A549 (cell line): Measurements from ENCODE around the gene MMP2.

ENCODE experiments used
- BHLHE40 ChIP-seq: IDR thresholded peaks from 2 replicates; pipeline ENCODE4 v1.6.1; 2012; ENCODE audit warnings: low read depth, low read length, inconsistent platforms
- EP300 ChIP-seq, 2 experiments: fragments of >200 bp; sonication (Bioruptor Twin); formaldehyde crosslinking; IDR thresholded peaks; 2 replicates in 1 of 2; 3 replicates in 1 of 2; pipeline ENCODE4 v1.6.1; 2016 to 2017
- ESRRA ChIP-seq: fragments of 150-350 bp; IDR thresholded peaks from 2 replicates; pipeline ENCODE4 v1.6.1; 2014; ENCODE audit warnings: mild to moderate bottlenecking, low read length, borderline replicate concordance
- HDAC2 ChIP-seq: fragments of 200-600 bp; sonication (generic); IDR thresholded peaks from 2 replicates; pipeline ENCODE4 v1.6.1; 2016
- KDM1A ChIP-seq: fragments of 200-600 bp; sonication (generic); IDR thresholded peaks from 2 replicates; pipeline ENCODE4 v1.6.1; 2016; ENCODE audit warnings: low read depth, mild to moderate bottlenecking
- NFE2L2 ChIP-seq: fragments of 150-350 bp; conservative IDR thresholded peaks from 2 replicates; pipeline ENCODE4 v1.6.1; 2014; ENCODE audit warnings: low read length
- NR3C1 ChIP-seq: fragments of >200 bp; sonication (Bioruptor Twin); formaldehyde crosslinking; IDR thresholded peaks from 3 replicates; pipeline ENCODE4 v1.6.1; 2017
- POLR2A ChIP-seq: IDR thresholded peaks from 2 replicates; pipeline ENCODE4 v1.6.1; 2012; ENCODE audit warnings: mild to moderate bottlenecking, low read length
- POLR2AphosphoS2 ChIP-seq: conservative IDR thresholded peaks from 2 replicates; pipeline ENCODE4 v1.6.1; 2012; ENCODE audit warnings: low read length, improper control_type of control experiment, inconsistent platforms
- RAD21 ChIP-seq, 2 experiments: fragments of >200 bp in 1 of 2; sonication (Bioruptor Twin) in 1 of 2; formaldehyde crosslinking in 1 of 2; IDR thresholded peaks in 1 of 2; conservative IDR thresholded peaks in 1 of 2; 2 replicates in 1 of 2; 3 replicates in 1 of 2; pipeline ENCODE4 v1.6.1; 2012 to 2018; ENCODE audit warnings: inconsistent platforms in 1 of 2
- RNF2 ChIP-seq: fragments of 200-600 bp; sonication (generic); IDR thresholded peaks from 2 replicates; pipeline ENCODE4 v1.6.1; 2016; ENCODE audit warnings: low read depth, mild to moderate bottlenecking, antibody characterized with exemption, moderate library complexity, borderline replicate concordance
- SMC3 ChIP-seq: fragments of >200 bp; sonication (Bioruptor Twin); formaldehyde crosslinking; IDR thresholded peaks from 3 replicates; pipeline ENCODE4 v1.6.1; 2018; ENCODE audit warnings: inconsistent platforms
- ZFP36 ChIP-seq: fragments of 450-650 bp; IDR thresholded peaks from 2 replicates; pipeline ENCODE4 v1.6.1; 2014; ENCODE audit warnings: borderline replicate concordance; ENCODE audit not compliant: partially characterized antibody
- TF ChIP-seq, protein P1 (sequence below): fragments of >200 bp; sonication (Bioruptor Twin); formaldehyde crosslinking; IDR thresholded peaks from 3 replicates; pipeline ENCODE4 v1.5.1; 2016

DNA sequence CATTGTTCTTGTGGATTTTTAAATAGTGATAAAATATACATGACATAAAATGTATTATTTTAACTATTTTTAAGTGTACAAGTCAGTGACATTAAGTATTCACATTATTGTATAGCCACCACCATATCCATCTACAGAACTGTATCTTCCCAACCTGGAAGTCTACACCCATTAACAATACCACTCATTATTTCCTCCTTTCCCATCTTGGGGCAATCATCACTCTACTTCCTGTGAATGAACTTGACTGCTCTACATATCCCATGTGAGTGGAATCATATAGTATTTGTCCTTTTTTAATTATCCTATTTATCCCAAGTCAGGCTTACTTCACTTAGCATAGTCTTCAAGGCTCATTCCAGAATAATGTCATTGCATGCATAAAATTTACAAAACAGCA, 40.7 kb upstream of the MMP2 start:
- TF ChIP-seq POLR2A, result no peak
- TF ChIP-seq, protein P1, sequence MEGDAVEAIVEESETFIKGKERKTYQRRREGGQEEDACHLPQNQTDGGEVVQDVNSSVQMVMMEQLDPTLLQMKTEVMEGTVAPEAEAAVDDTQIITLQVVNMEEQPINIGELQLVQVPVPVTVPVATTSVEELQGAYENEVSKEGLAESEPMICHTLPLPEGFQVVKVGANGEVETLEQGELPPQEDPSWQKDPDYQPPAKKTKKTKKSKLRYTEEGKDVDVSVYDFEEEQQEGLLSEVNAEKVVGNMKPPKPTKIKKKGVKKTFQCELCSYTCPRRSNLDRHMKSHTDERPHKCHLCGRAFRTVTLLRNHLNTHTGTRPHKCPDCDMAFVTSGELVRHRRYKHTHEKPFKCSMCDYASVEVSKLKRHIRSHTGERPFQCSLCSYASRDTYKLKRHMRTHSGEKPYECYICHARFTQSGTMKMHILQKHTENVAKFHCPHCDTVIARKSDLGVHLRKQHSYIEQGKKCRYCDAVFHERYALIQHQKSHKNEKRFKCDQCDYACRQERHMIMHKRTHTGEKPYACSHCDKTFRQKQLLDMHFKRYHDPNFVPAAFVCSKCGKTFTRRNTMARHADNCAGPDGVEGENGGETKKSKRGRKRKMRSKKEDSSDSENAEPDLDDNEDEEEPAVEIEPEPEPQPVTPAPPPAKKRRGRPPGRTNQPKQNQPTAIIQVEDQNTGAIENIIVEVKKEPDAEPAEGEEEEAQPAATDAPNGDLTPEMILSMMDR, result no peak
- TF ChIP-seq RNF2, result no peak
- no peak for TF ChIP-seq BHLHE40
- no peak for TF ChIP-seq RAD21 (conservative IDR thresholded peaks at IDR 0.05 in 1 of 2, IDR thresholded peaks at IDR 0.05 in 1 of 2)
- TF ChIP-seq POLR2AphosphoS2, result no peak
- no peak for TF ChIP-seq EP300 (IDR thresholded peaks at IDR 0.05)
- no peak for TF ChIP-seq HDAC2
- no peak for TF ChIP-seq ZFP36
- TF ChIP-seq NFE2L2, result no peak
- TF ChIP-seq ESRRA, result no peak
- TF ChIP-seq NR3C1, result no peak
- no peak for TF ChIP-seq KDM1A
- TF ChIP-seq SMC3, result no peak
